Measurements from ENCODE around the gene SDHB.

SDHB gene

GRCh38 chr1:16981269-16981849, 72.5 kb downstream of the SDHB start:
- DNase-seq = peak; percentile 55

GRCh38 chr1:16980473-16981268, 73.2 kb downstream of the SDHB start, which contains the start of gene MFAP2:
MFAP2 (minus strand) TSS chr1:16980620; CDS start chr1:16978273, 2,347 bp downstream.
- DNase-seq = no peak

GRCh38 chr1:16979475-16980327, 74.1 kb downstream of the SDHB start:
- no peak for DNase-seq

- no peak for DNase-seq
Measured at GRCh38 chr1:16978567-16979474, 75.0 kb downstream of the SDHB start.

GRCh38 chr1:16978139-16978538, 75.7 kb downstream of the SDHB start:
- no peak for DNase-seq

DNA sequence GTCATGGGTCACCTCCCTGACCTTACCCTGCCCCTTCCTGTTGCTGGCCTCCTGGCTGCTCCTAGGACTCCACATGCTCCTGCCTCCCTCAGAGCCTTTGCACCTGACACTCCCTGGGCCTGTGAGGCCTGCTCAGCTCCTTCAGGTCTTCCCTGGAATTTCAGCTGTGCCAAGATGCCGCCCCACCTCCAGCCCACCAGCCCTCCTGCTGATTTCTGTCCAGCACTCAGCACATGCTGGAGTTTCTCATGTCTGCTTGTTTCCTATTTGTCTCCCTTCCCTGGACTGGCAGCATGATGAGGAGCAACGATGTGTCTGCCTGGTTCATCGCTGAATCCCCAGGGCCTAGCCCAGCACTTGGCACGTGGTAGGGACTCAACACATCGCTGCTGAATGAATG, 76.5 kb downstream of the SDHB start:
- no peak for DNase-seq

DNA sequence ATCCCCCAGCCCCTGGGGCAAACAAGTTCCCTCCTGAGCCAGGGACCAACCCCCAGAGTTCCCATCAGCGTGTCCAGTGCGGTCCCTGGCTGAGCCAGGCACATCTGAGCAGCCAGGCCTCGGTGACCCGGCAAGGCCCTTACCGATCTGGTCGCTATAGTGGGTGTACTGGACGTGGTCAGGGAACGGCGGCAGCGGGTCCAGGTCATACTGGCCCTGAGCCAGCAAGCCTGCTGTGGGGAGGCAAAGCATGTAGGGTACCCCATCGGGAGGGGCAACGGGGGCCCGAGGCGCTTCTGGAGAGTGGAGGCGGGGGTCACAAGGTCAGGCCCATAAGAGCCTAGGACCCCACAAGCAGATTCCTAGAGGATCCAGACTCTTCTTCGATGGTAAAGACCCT, 76.9 kb downstream of the SDHB start:
- no peak for DNase-seq

- DNase-seq = no peak
Measured at GRCh38 chr1:16975838-16976237, 78.0 kb downstream of the SDHB start.

- no peak for DNase-seq
Measured at GRCh38 chr1:16975211-16975610, 78.6 kb downstream of the SDHB start.

DNA sequence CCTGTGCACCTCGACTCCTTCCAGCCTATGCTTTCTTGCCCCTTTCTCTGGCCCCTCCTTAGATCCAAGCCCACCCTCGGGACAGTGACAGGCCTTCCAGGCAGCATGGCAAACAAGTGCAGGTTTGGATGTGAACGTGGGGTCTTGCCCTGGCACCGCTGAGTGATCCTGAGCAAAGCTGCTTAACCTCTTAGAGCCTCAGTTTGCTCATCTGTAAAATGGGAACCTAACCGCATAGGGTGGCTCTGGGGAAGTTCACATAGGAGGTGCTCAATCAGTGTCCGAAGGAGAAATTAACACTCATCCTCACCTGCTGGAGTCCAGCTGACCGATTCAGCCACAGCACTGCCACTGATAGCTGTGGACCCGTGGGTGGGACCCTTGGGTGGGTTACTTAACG, 80.6 kb downstream of the SDHB start:
- DNase-seq = no peak

DNA sequence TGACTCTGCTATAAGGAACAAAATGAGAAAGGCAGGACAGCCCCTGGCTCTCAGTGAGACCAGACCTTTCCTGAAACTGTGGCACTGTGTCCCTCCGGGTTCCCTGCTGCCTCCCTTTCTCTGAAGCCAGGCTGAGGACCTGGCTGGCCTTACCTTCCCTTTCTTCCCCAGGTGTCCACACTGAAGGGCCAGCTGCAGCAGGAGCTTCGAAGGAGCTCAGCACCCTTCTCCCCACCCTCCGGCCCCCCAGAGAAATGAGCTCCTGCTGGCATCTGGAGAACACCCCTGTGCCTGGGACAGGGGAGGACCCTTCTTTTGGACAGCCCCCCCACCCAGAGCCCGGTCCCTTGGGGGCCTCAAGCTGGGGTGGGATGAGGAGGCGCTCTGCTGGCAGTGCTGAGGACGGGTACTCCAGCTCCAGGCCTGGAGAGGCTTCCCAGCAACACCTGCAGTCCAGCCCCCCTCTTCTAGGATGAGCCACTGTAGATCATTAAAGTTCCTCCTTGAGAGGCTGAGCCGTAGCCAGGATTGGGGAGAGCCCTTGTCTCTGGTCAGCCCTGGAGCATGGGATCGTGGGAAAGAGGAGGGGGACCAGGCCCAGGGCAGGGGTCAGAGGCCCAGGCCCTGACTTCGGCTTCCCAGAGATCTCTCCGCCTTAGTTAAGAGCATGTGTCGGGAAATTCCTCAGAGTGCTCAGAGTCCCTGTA, 81.5 kb downstream of the SDHB start:
- DNase-seq = no peak

DNA sequence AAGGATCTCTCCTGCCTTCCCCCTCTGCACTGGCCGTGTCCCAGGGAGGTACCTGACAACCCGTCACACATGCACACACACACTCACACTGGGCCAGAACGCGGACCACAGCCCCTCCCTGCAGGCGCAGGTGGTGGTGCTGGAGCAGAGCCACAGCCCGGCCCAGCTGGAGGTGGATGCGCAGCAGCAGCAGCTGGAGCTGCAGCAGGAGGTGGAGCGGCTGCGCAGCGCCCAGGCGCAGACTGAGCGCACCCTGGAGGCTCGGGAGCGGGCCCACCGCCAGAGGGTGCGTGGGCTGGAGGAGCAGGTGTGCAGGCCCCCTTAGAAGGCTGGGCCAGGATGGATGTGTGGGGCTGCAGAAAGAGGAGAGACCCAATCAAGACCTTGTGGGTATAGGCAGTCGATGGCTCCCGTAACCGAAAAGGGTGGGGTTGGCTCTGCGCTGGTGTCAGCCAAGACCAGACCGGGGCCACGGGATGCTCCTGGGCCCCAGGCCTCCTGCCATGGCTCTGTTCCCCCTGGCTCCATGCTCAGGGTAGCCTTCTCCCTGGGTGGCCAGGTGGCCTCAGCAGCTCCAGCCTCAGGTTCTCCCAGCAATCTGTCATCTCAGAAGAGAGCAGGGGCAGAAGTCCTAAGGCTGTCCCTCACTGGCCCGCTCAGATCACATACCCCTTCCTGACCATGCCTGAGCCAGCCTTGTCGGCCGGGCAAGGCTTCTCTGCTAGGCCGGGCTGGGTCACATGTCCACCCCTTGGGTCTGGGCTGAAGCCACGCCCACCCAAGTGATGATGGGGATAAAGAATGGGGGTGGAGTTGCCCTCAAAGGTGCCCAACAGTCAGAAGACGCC, 82.3 kb downstream of the SDHB start:
- no peak for DNase-seq

- DNase-seq = no peak
Measured at GRCh38 chr1:16970132-16970910, 83.5 kb downstream of the SDHB start.

DNA sequence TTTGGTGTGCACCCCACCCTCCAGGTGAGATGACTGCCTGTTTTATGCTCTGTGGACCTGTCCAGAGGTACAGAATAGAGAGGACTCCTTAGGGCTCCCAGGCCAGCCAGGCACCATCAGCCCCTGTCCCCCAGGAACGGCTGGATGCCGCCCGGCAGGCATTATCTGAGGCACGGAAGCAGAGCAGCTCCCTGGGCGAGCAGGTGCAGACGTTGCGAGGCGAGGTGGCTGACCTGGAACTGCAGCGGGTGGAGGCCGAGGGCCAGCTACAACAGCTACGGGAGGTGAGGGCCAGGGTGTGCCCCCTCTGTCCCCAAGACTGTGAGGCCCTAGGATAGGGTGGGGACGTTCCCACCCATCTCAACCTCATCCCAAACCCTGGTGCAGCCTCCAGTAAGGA, 84.2 kb downstream of the SDHB start:
- no peak for DNase-seq

GRCh38 chr1:16969057-16969611, 84.7 kb downstream of the SDHB start:
- DNase-seq = no peak

All from GOT3 (cell line).